Endothelial cell (in vitro differentiated cells): ENCODE data around the gene KRTAP5-3. TPM values are rescaled to one million over a fixed set of nuclear protein-coding genes. Genes with fewer than 3 reads are reported as not detected.

Experiments
- DNase-seq: peaks from one replicate; pipeline ENCODE4 v3.0.0; 2021; ENCODE audit warnings: low spot score
- H3K27ac Mint-ChIP-seq: one replicate; pipeline ENCODE4 v1.8.0; 2021; ENCODE audit warnings: mixed read lengths, inconsistent platforms; ENCODE audit not compliant: unreplicated experiment
- H3K27me3 Mint-ChIP-seq: one replicate; pipeline ENCODE4 v1.8.0; 2021; ENCODE audit warnings: mild to moderate bottlenecking, moderate library complexity, mixed read lengths, inconsistent platforms; ENCODE audit not compliant: unreplicated experiment
- H3K36me3 Mint-ChIP-seq: one replicate; pipeline ENCODE4 v1.8.0; 2021; ENCODE audit warnings: mild to moderate bottlenecking, low read depth, mixed read lengths, inconsistent platforms; ENCODE audit not compliant: unreplicated experiment
- H3K4me1 Mint-ChIP-seq: one replicate; pipeline ENCODE4 v1.8.0; 2021; ENCODE audit warnings: mild to moderate bottlenecking, mixed read lengths, inconsistent platforms; ENCODE audit not compliant: unreplicated experiment
- H3K4me3 Mint-ChIP-seq: one replicate; pipeline ENCODE4 v1.8.0; 2021; ENCODE audit warnings: mild to moderate bottlenecking, mixed read lengths, inconsistent platforms; ENCODE audit not compliant: unreplicated experiment
- H3K9me3 Mint-ChIP-seq: one replicate; pipeline ENCODE4 v1.8.0; 2021; ENCODE audit warnings: mixed read lengths, inconsistent platforms; ENCODE audit not compliant: unreplicated experiment
- long read RNA-seq: library from polyadenylated mRNA; unstranded; transcript quantifications from one replicate; pipeline ENCODE4 v2.0.0, GENCODE V29; 2020; ENCODE audit not compliant: unreplicated experiment
- total RNA-seq: library from RNA; stranded (reverse); fragmentation: NEBNext Ultra II Directional; extraction: Animal tissue kit (Norgen Biotek cat#: 25700); gene quantifications from one replicate; pipeline ENCODE4 v1.2.1, GENCODE V29; 2021; ENCODE audit not compliant: unreplicated experiment
- TF ChIP-seq, protein P1 (sequence below): fragments of 200-600 bp; sonication (generic); IDR thresholded peaks from one replicate; pipeline ENCODE4 v1.5.0; 2021; ENCODE audit warnings: antibody characterized with exemption; ENCODE audit not compliant: unreplicated experiment

KRTAP5-3 gene, protein sequence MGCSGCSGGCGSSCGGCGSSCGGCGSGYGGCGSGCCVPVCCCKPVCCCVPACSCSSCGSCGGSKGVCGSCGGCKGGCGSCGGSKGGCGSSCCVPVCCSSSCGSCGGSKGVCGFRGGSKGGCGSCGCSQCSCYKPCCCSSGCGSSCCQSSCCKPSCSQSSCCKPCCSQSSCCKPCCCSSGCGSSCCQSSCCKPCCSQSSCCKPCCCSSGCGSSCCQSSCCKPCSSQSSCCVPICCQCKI
- total RNA-seq, result not detected
- long read RNA-seq, result 0 reads

DNA sequence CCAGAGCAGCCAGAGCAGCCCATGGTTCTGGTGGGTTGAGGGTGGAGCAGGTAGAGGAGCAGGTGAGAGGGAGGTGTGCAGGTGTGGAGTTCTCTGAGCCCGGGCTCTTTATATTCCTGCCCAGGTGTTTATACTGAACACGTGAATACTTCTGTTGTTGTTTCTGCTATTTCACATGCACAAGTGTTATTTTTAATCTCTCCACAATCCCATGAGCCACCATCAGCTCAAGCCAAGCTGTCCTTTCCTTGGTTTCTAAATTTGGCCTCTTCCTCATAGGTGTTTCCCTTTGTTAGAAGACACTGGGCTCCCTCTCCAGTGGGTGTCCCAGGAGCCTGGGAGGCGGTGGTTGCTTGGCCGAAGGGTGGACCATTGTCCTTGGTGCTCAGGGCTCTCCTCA, at the start of gene KRTAP5-3:
Gene KRTAP5-3, minus strand, starts transcription at position 101 of the 400 bp plus-strand sequence. Its CDS starts 78 bp downstream, at position 23.
- Mint-ChIP-seq H3K36me3 (peaks cover 8% of the 10 kb centered on the region), H3K4me3 (no peak within 1 kb of the TSS), H3K27ac (no peak within 1 kb of the TSS), H3K4me1 (no peaks in the 10 kb centered on the region), H3K9me3 (no peaks in the 10 kb centered on the region), H3K27me3 (peaks cover 3% of the 10 kb centered on the region)
- DNase-seq, result no peak
- TF ChIP-seq, protein P1, sequence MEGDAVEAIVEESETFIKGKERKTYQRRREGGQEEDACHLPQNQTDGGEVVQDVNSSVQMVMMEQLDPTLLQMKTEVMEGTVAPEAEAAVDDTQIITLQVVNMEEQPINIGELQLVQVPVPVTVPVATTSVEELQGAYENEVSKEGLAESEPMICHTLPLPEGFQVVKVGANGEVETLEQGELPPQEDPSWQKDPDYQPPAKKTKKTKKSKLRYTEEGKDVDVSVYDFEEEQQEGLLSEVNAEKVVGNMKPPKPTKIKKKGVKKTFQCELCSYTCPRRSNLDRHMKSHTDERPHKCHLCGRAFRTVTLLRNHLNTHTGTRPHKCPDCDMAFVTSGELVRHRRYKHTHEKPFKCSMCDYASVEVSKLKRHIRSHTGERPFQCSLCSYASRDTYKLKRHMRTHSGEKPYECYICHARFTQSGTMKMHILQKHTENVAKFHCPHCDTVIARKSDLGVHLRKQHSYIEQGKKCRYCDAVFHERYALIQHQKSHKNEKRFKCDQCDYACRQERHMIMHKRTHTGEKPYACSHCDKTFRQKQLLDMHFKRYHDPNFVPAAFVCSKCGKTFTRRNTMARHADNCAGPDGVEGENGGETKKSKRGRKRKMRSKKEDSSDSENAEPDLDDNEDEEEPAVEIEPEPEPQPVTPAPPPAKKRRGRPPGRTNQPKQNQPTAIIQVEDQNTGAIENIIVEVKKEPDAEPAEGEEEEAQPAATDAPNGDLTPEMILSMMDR, result no peak

DNA sequence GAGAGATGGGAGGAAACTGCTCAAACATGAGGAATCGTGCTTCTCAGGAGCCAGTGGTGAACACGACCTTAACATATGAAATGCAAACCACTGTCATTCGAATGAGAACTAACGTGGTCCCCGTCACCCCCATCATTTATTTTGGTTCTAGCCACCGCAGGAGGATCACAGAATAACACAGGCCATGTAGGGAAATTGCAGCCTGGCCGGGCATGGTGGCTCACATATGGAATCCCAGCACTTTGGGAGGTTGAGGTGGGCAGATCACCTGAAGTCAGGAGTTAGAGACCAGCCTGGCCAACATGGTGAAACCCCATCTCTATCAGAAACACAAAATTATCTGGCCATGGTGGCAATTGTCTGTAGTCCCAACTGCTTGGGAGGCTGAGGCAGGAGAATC, 48.4 kb upstream of the KRTAP5-3 start:
- H3K27ac Mint-ChIP-seq, result no peak overlapping the region
- peaks cover 10% of the 10 kb centered on the region for H3K27me3 Mint-ChIP-seq
- no peaks in the 10 kb centered on the region for H3K9me3 Mint-ChIP-seq

DNA sequence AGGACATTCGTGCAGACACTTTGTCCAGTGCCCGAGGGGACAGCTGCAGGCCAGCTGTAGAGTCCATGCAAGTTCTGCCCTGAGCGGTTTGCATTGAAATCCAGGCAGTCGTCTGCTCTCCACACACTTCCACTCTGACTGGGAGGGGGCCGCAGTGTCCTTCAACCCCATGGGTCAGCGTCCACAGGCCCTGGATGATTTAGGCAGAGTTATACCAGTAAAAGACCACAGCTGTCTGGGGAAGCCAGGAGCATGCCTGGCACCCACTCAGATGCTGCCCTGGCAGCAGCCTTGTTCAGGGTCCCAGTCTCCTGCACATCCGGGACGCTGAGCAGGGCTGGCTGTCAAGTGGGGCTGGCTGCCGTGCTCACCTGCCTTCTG, 47.8 kb upstream of the KRTAP5-3 start:
- Mint-ChIP-seq H3K27ac (no peak overlapping the region), H3K36me3 (no peaks in the 10 kb centered on the region), H3K4me1 (peaks cover 3% of the 10 kb centered on the region), H3K9me3 (no peaks in the 10 kb centered on the region), H3K4me3 (no peak overlapping the region), H3K27me3 (peaks cover 11% of the 10 kb centered on the region)
- TF ChIP-seq, protein P1, result no peak
- DNase-seq, result no peak

More for the DNA sequence above, 48.4 kb upstream of the KRTAP5-3 start:
- H3K4me1 Mint-ChIP-seq, result peaks cover 3% of the 10 kb centered on the region
- DNase-seq, result no peak
- no peak overlapping the region for H3K4me3 Mint-ChIP-seq
- TF ChIP-seq, protein P1, result no peak
- H3K36me3 Mint-ChIP-seq, result no peaks in the 10 kb centered on the region

DNA sequence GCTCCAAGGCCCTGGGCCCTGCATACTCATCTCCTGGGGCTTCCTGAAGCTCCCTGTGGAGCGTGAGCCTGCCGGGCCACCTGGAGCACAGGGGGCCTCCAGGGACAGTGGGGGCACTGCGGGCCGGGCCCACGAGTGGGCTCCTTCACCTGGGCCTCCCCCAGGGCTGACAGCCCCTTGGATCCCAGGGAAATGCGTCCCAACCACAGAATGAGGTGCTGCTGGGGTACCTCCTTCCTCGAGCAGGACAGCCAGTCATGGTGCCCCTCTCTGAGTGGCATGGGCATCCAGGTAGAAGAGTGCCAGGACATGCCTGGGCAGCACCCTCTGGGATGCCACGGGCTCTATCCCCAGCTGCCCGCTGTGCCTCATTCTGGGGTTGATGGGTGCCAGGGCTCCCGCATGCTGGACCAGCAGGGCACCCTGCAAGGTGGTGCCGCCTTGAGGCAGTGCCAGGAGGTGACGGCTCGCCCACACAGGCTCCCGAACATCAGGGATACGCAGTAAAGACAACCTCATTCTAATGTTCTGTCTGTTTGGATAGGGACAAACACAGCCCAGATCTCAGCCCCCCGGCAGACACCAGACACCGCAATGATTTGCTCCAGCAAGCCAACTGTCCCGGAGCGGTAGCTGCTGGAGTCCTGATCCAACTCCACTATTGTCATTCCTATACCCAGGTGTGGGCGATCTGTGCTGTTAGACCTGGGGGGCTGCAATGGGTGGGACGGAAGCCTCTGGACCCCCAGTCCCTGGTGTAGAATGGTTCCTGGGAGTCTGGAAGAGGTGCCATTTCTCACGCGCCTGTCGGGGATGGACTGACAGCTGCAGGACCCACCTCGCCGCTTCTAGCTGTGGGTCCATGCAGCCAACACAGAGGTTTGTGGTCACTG, 47.2 kb upstream of the KRTAP5-3 start:
- TF ChIP-seq, protein P1, result no peak
- DNase-seq, result no peak
- no peaks in the 10 kb centered on the region for H3K36me3 Mint-ChIP-seq
- H3K27me3 Mint-ChIP-seq, result peaks cover 12% of the 10 kb centered on the region
- peaks cover 3% of the 10 kb centered on the region for H3K4me1 Mint-ChIP-seq
- no peak overlapping the region for H3K4me3 Mint-ChIP-seq
- no peak overlapping the region for H3K27ac Mint-ChIP-seq
- no peaks in the 10 kb centered on the region for H3K9me3 Mint-ChIP-seq
